Activated naive CD4-positive, alpha-beta T cell treated with anti-CD3 and anti-CD28 coated beads, Interleukin-2, amount 10 ng/mL, durations not matched to agents 7 days and 5 days (primary cell): ENCODE results near the gene CISD2.
A peak's percentile ranks its signal among the peaks of the same experiment; 100 is the strongest.
"Not testable (repeated sequence)": the region's sequence is repeated elsewhere in the genome, so short reads cannot be mapped to it uniquely, and the experiment has no call there.

ENCODE experiments used
- CTCF ChIA-PET: fragments of 350-600 bp; sonication (Branson Sonifier 250); formaldehyde crosslinking; loops from one replicate; lab custom pipeline; 2021; ENCODE audit warnings: antibody characterized with exemption; lab: Charles Lee
- DNase-seq: peaks from one replicate; pipeline ENCODE4 v3.0.0-alpha.2; 2020
- H3K27ac Mint-ChIP-seq: one replicate; pipeline ENCODE4 v1.8.0; 2021; ENCODE audit warnings: mild to moderate bottlenecking, moderate library complexity, mixed read lengths
- H3K27me3 Mint-ChIP-seq: one replicate; pipeline ENCODE4 v1.8.0; 2021; ENCODE audit warnings: mild to moderate bottlenecking, mixed read lengths
- H3K36me3 Mint-ChIP-seq: one replicate; pipeline ENCODE4 v1.8.0; 2021; ENCODE audit warnings: mixed read lengths
- H3K4me1 Mint-ChIP-seq: one replicate; pipeline ENCODE4 v1.8.0; 2021; ENCODE audit warnings: mixed read lengths
- H3K4me3 Mint-ChIP-seq: one replicate; pipeline ENCODE4 v1.8.0; 2021; ENCODE audit warnings: mild to moderate bottlenecking, moderate library complexity, mixed read lengths
- H3K9me3 Mint-ChIP-seq: one replicate; pipeline ENCODE4 v1.8.0; 2021; ENCODE audit warnings: mixed read lengths

Gene CISD2

GRCh38 chr4:102868781-102869568 is at the start of gene CISD2:
Gene CISD2, plus strand, starts transcription at chr4:102868992. Its CDS starts 93 bp downstream, at chr4:102869085.
- H3K4me1 Mint-ChIP-seq = peaks cover 74% of the 10 kb centered on the region
- peak; percentile 93 for DNase-seq
- H3K36me3 Mint-ChIP-seq = peaks cover 43% of the 10 kb centered on the region
- H3K4me3 Mint-ChIP-seq = peak within 1 kb of the TSS; percentile 94
- CTCF ChIA-PET = interaction anchor here (0.6 to 2.7 kb wide), 4 partner anchors 42 to 57 kb away, joined by 3 to 26 read pairs (median 4); partner anchors contain the start of gene UBE2D3
- peaks cover 4% of the 10 kb centered on the region for H3K9me3 Mint-ChIP-seq
- H3K27ac Mint-ChIP-seq = peak within 1 kb of the TSS; percentile 98
- H3K27me3 Mint-ChIP-seq = no peaks in the 10 kb centered on the region

DNA sequence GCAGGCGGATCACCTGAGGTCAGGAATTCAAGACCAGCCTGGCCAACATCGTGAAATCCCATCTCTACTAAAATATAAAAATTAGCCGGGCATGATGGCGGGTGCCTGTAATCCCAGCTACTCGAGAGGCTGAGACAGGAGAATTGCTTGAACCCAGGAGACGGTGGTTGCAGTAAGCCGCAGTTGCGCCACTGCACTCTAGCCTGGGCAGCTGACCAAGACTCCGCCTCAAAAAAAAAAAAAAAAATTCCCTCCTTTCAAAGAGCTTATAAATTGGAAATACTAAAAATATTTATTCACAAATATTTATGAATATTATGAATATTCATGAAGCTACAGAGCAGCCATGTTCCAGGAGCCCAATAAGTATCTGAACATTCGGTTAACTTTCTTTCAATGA is 49.7 kb upstream of the CISD2 start:
- H3K27me3 Mint-ChIP-seq, CTCF ChIA-PET, H3K4me3 Mint-ChIP-seq, H3K9me3 Mint-ChIP-seq, DNase-seq: not testable (repeated sequence)
- Mint-ChIP-seq H3K27ac (peak overlapping the region; percentile 90), H3K36me3 (peaks cover 73% of the 10 kb centered on the region), H3K4me1 (peaks cover 85% of the 10 kb centered on the region)

- no peaks in the 10 kb centered on the region for H3K9me3 Mint-ChIP-seq
- peak overlapping the region; percentile 53 for H3K4me3 Mint-ChIP-seq
- H3K27ac Mint-ChIP-seq = peak overlapping the region; percentile 90
- DNase-seq = peak; percentile 31
- H3K36me3 Mint-ChIP-seq = peaks cover 73% of the 10 kb centered on the region
- peaks cover 86% of the 10 kb centered on the region for H3K4me1 Mint-ChIP-seq
- H3K27me3 Mint-ChIP-seq = no peaks in the 10 kb centered on the region
- CTCF ChIA-PET = no interaction called here
These were observed 49.0 kb upstream of the CISD2 start for GRCh38 chr4:102819588-102820365.

GRCh38 chr4:102823464-102823863 is 45.3 kb upstream of the CISD2 start:
- Mint-ChIP-seq H3K27me3 (peaks cover 5% of the 10 kb centered on the region), H3K36me3 (peaks cover 46% of the 10 kb centered on the region), H3K4me1 (peaks cover 60% of the 10 kb centered on the region), H3K4me3 (no peak overlapping the region), H3K9me3 (no peaks in the 10 kb centered on the region), H3K27ac (peak overlapping the region; percentile 58)
- no peak for DNase-seq
- CTCF ChIA-PET = interaction anchor here (0.6 to 1.5 kb wide), 2 partner anchors 22 to 45 kb away, joined by 3 to 4 read pairs; partner anchors contain the start of gene CISD2

- CTCF ChIA-PET = interaction anchor here (1.5 kb wide), 1 partner anchor 45 kb away, joined by 4 read pairs; the partner anchor contains the start of gene CISD2
- H3K4me1 Mint-ChIP-seq = peaks cover 60% of the 10 kb centered on the region
- H3K36me3 Mint-ChIP-seq = peaks cover 43% of the 10 kb centered on the region
- H3K27me3 Mint-ChIP-seq = peaks cover 5% of the 10 kb centered on the region
- peak overlapping the region; percentile 58 for H3K27ac Mint-ChIP-seq
- H3K9me3 Mint-ChIP-seq = no peaks in the 10 kb centered on the region
- no peak overlapping the region for H3K4me3 Mint-ChIP-seq
- no peak for DNase-seq
These were observed 44.9 kb upstream of the CISD2 start for GRCh38 chr4:102823897-102824296.

DNA sequence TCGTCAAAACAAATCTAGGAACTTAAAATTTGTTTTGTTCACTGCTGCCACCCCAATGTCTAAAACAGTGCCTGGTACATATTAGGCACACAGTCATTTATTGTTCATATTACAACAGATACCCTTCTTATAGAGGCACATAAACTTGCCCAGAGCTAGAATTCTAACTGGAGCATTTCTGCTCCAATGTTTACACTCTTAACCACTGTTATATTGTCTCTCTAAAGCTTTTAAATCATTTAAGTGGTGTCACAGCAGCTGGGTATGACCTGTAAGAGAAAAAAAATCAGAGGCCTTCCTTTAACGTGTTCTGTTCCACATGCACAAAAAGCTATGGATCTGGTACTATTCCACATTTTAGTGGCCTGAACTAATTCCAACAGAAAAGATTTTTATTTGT is 44.4 kb upstream of the CISD2 start:
- Mint-ChIP-seq H3K4me1 (peaks cover 63% of the 10 kb centered on the region), H3K27me3 (peaks cover 5% of the 10 kb centered on the region), H3K27ac (no peak overlapping the region), H3K9me3 (no peaks in the 10 kb centered on the region), H3K4me3 (no peak overlapping the region), H3K36me3 (peaks cover 41% of the 10 kb centered on the region)
- no peak for DNase-seq
- CTCF ChIA-PET = interaction anchor here (1.5 kb wide), 1 partner anchor 45 kb away, joined by 4 read pairs; the partner anchor contains the start of gene CISD2

DNA sequence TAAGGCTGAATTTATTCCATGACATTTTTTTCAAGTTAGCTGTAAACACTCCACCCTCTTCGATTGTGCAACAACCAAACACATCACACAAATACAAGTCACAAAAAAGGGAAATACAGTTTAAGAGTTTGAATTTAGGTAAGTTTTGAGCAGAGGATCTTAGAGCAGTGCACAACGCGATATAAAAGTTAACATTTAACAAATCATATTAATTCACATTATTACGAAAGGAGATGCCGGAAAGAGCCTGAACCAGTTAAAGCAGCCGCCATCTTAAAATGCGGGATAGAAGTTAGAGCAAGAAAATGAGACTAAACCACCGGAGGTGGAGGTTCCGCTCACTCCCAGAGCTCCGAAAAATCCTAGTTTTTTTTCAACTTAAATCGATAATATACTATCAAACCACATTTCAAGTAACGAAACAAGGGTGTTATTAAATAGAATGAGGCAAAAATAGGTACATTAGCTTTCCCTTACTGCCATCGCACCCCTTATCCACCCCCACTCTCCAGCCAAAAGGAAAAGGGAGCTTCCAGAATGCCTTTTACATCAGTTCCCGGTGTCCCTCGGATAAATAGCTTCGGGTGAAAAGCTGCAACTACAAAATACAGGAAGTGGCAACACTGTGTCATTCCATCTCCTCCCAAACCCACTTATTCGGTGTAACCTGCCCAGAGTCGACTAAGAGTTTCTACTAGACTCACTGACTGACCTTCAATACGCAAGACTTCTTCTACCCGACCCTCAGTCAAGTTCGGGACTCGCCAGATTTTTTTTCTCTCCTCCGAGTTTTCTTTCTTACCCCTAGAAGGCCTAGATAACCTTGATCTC is 43.3 kb upstream of the CISD2 start:
- Mint-ChIP-seq H3K27me3 (peaks cover 5% of the 10 kb centered on the region), H3K36me3 (peaks cover 33% of the 10 kb centered on the region)
- CTCF ChIA-PET = interaction anchor here (0.7 to 4.3 kb wide), 4 partner anchors 43 to 274 kb away, joined by 3 to 26 read pairs (median 4); partner anchors contain the start of genes BDH2 and CISD2

DNA sequence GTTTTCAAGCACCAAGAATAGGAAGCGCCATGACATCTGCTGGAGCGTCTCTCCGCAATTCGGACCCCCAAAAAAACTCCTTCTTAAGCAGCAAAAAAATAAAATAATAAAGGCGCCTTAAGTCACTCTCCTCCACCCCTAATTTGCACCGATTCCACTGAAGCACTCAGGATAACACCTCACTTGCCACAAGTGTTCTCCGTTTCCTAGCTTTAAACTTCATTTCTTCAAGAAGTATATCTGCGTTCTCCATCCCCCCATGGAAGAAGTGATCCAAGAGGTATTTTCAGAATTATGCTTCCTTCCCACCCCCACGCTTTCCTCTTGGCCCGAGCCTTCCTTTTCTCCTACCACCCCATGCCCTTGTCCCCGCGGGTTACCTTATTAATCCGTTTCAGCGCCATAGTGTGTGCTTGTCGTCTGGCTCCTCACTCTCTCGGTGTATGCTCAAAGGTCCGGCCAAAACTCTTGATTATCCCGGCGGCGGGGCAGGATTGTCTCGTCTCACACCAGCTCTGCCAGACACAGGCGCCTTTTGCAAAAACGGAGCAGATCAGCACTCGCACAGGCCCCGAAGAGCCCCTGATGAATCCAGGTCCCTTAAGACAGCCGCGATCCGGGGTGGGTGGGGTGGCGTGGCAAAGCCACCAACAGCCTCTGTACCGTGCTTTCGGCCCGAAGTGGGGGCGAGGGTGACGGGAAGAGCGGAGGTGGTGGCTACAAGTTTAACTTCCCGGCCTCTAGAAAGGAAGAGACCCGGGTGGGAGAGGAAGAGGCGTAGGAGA is 42.5 kb upstream of the CISD2 start:
- Mint-ChIP-seq H3K27me3 (peaks cover 5% of the 10 kb centered on the region), H3K4me3 (no peak overlapping the region), H3K36me3 (peaks cover 26% of the 10 kb centered on the region), H3K27ac (no peak overlapping the region), H3K9me3 (no peaks in the 10 kb centered on the region), H3K4me1 (peaks cover 44% of the 10 kb centered on the region)
- DNase-seq = no peak
- CTCF ChIA-PET = interaction anchor here (0.7 to 4.3 kb wide), 4 partner anchors 42 to 273 kb away, joined by 3 to 26 read pairs (median 4); partner anchors contain the start of genes BDH2 and CISD2

More for the DNA sequence above, 43.3 kb upstream of the CISD2 start:
- H3K9me3 Mint-ChIP-seq = no peaks in the 10 kb centered on the region
- H3K4me1 Mint-ChIP-seq = peaks cover 52% of the 10 kb centered on the region
- peak; percentile 43 for DNase-seq
- H3K27ac Mint-ChIP-seq = no peak overlapping the region
- no peak overlapping the region for H3K4me3 Mint-ChIP-seq

- Mint-ChIP-seq H3K4me1 (peaks cover 41% of the 10 kb centered on the region), H3K4me3 (no peak within 1 kb of the TSS), H3K27ac (no peak within 1 kb of the TSS), H3K36me3 (peaks cover 21% of the 10 kb centered on the region), H3K9me3 (no peaks in the 10 kb centered on the region), H3K27me3 (peaks cover 5% of the 10 kb centered on the region)
- CTCF ChIA-PET = interaction anchor here (0.9 to 4.3 kb wide), 4 partner anchors 23 to 66 kb away, joined by 3 to 26 read pairs (median 4); partner anchors contain the start of genes CISD2 and MANBA
- DNase-seq = peak; percentile 95
These were observed 41.7 kb upstream of the CISD2 start, which contains the start of gene UBE2D3 for GRCh38 chr4:102826890-102827673. Gene UBE2D3, minus strand, starts transcription at chr4:102827551. Its CDS starts 1,043 bp downstream, at chr4:102826508.

- peaks cover 17% of the 10 kb centered on the region for H3K36me3 Mint-ChIP-seq
- CTCF ChIA-PET = interaction anchor here (0.6 to 4.3 kb wide), 6 partner anchors 24 to 397 kb away, joined by 3 to 26 read pairs (median 3); partner anchors contain the start of genes CISD2 and MANBA
- no peaks in the 10 kb centered on the region for H3K9me3 Mint-ChIP-seq
- DNase-seq = peak; percentile 100
- H3K4me1 Mint-ChIP-seq = peaks cover 37% of the 10 kb centered on the region
- H3K4me3 Mint-ChIP-seq = no peak overlapping the region
- H3K27ac Mint-ChIP-seq = no peak overlapping the region
- peaks cover 5% of the 10 kb centered on the region for H3K27me3 Mint-ChIP-seq
These were observed 40.9 kb upstream of the CISD2 start for GRCh38 chr4:102827674-102828496.

GRCh38 chr4:102828497-102828808 is 40.3 kb upstream of the CISD2 start:
- Mint-ChIP-seq H3K36me3 (peaks cover 11% of the 10 kb centered on the region), H3K9me3 (no peaks in the 10 kb centered on the region), H3K27ac (no peak overlapping the region), H3K27me3 (peaks cover 5% of the 10 kb centered on the region), H3K4me3 (no peak overlapping the region), H3K4me1 (peaks cover 34% of the 10 kb centered on the region)
- DNase-seq = no peak
- CTCF ChIA-PET = interaction anchor here (0.9 to 4.3 kb wide), 5 partner anchors 25 to 190 kb away, joined by 3 to 26 read pairs (median 3); partner anchors contain the start of genes CISD2 and MANBA
